GM23338 (cell line): ENCODE data around the gene HDAC1. TPM values are rescaled to one million over a fixed set of nuclear protein-coding genes. Genes with fewer than 3 reads are reported as not detected.
A peak's percentile ranks its signal among the peaks of the same experiment; 100 is the strongest.

ENCODE experiments used
- ATAC-seq: fragments of 200-7000 bp; cut with Tn5 transposase; 3 replicates; pipeline ENCODE4 v1.9.1; 2020
- DNase-seq: peaks from one replicate; pipeline ENCODE4 v3.0.0-alpha.2; 2015; ENCODE audit warnings: low spot score
- H2AFZ ChIP-seq: fragments of 200-600 bp; sonication (generic); 2 replicates; pipeline ENCODE4 v1.8.0; 2016; ENCODE audit warnings: antibody characterized with exemption, mild to moderate bottlenecking, moderate library complexity
- H3F3A ChIP-seq: fragments of 200-600 bp; sonication (generic); replicated peaks from 2 replicates; pipeline ENCODE4 v1.8.0; 2017; ENCODE audit warnings: antibody characterized with exemption, mixed run types, low read depth
- H3K27ac ChIP-seq: fragments of 200-600 bp; sonication (generic); 2 replicates; pipeline ENCODE4 v1.6.1; 2016; ENCODE audit warnings: low read depth
- H3K27me3 ChIP-seq: fragments of 200-600 bp; sonication (generic); 2 replicates; pipeline ENCODE4 v1.8.0; 2016; ENCODE audit warnings: mild to moderate bottlenecking, mixed run types, moderate library complexity; ENCODE audit not compliant: insufficient read depth
- H3K36me3 ChIP-seq: fragments of 200-600 bp; sonication (generic); 2 replicates; pipeline ENCODE4 v1.8.0; 2016; ENCODE audit warnings: mild to moderate bottlenecking; ENCODE audit not compliant: insufficient read depth
- H3K4me1 ChIP-seq: fragments of 200-600 bp; sonication (generic); 2 replicates; pipeline ENCODE4 v1.8.0; 2016; ENCODE audit warnings: mild to moderate bottlenecking, moderate library complexity; ENCODE audit not compliant: insufficient read depth
- H3K4me2 ChIP-seq: fragments of 200-600 bp; sonication (generic); 2 replicates; pipeline ENCODE4 v1.7.1; 2017; ENCODE audit warnings: mixed run types
- H3K4me3 ChIP-seq: fragments of 200-600 bp; sonication (generic); 2 replicates; pipeline ENCODE4 v1.6.1; 2016; ENCODE audit warnings: mixed run types
- H3K79me2 ChIP-seq: fragments of 200-600 bp; sonication (generic); replicated peaks from 2 replicates; pipeline ENCODE4 v1.8.0; 2017; ENCODE audit warnings: mild to moderate bottlenecking; ENCODE audit not compliant: insufficient read depth
- H3K9me2 ChIP-seq: fragments of 200-600 bp; sonication (generic); 2 replicates; pipeline ENCODE4 v1.8.0; 2017; ENCODE audit not compliant: insufficient read depth
- H4K20me1 ChIP-seq: fragments of 200-600 bp; sonication (generic); replicated peaks from 2 replicates; pipeline ENCODE4 v1.8.0; 2017; ENCODE audit warnings: mild to moderate bottlenecking; ENCODE audit not compliant: insufficient read depth
- H3K27ac Mint-ChIP-seq: 2 replicates; pipeline ENCODE4 v1.8.0; 2020; ENCODE audit warnings: inconsistent platforms, mild to moderate bottlenecking, moderate library complexity, mixed read lengths
- H3K27me3 Mint-ChIP-seq: 3 replicates; pipeline ENCODE4 v1.8.0; 2022; ENCODE audit warnings: low read depth, mild to moderate bottlenecking, moderate library complexity, mixed read lengths, inconsistent platforms; ENCODE audit not compliant: insufficient read depth, poor library complexity
- H3K36me3 Mint-ChIP-seq: 3 replicates; pipeline ENCODE4 v1.8.0; 2021; ENCODE audit warnings: low read depth, mild to moderate bottlenecking, inconsistent platforms, moderate library complexity, mixed read lengths
- H3K4me1 Mint-ChIP-seq: 3 replicates; pipeline ENCODE4 v1.8.0; 2020; ENCODE audit warnings: mild to moderate bottlenecking, inconsistent platforms, mixed read lengths
- H3K4me3 Mint-ChIP-seq: 3 replicates; pipeline ENCODE4 v1.8.0; 2021; ENCODE audit warnings: moderate library complexity, mild to moderate bottlenecking, inconsistent platforms, mixed read lengths
- H3K9me3 Mint-ChIP-seq: 3 replicates; pipeline ENCODE4 v1.8.0; 2020; ENCODE audit warnings: moderate library complexity, mild to moderate bottlenecking, inconsistent platforms, mixed read lengths
- CREB1 ChIP-seq: fragments of 250-450 bp; sonication (Bioruptor Pico); IDR thresholded peaks from 2 replicates; pipeline ENCODE4 v1.5.0; 2020; ENCODE audit warnings: low read depth, mild to moderate bottlenecking, moderate library complexity
- CTCF ChIP-seq, 2 experiments: fragments of 200-600 bp in 1 of 2; sonication (generic) in 1 of 2; conservative IDR thresholded peaks; 2 replicates each; pipeline versions ENCODE4 v1.5.1 to v1.6.1; 2016 to 2017; ENCODE audit warnings: antibody characterized with exemption in 2 of 2, low read depth in 2 of 2, mild to moderate bottlenecking in 2 of 2, moderate library complexity in 1 of 2
- EZH2 ChIP-seq: fragments of 200-600 bp; sonication (generic); IDR thresholded peaks from one replicate; pipeline ENCODE4 v1.8.0; 2017; ENCODE audit warnings: antibody characterized with exemption, mild to moderate bottlenecking, low read depth; ENCODE audit not compliant: unreplicated experiment
- EZH2phosphoT487 ChIP-seq: fragments of 200-600 bp; sonication (generic); IDR thresholded peaks from one replicate; pipeline ENCODE4 v1.8.1; 2018; ENCODE audit warnings: antibody characterized with exemption; ENCODE audit not compliant: unreplicated experiment
- NANOG ChIP-seq: IDR thresholded peaks from 2 replicates; pipeline ENCODE4 v1.6.1; 2016; ENCODE audit warnings: antibody characterized with exemption, borderline replicate concordance
- POLR2AphosphoS5 ChIP-seq: IDR thresholded peaks from 2 replicates; pipeline ENCODE4 v1.6.1; 2016; ENCODE audit warnings: antibody characterized with exemption, low read depth
- long read RNA-seq: library from polyadenylated mRNA; unstranded; transcript quantifications from one replicate; pipeline ENCODE4 v2.0.0, GENCODE V29; 2020; ENCODE audit not compliant: unreplicated experiment
- polyA plus RNA-seq: library from polyadenylated mRNA; unstranded; fragments of >200 nt; fragmentation: Nextera tagmentation; extraction: Ambion mirVana; gene quantifications from 2 replicates; pipeline ENCODE4 v1.2.1, GENCODE V29; 2016
- total RNA-seq: library from RNA; depleted of rRNA; stranded (reverse); fragments of >200 nt; shearing (Covaris generic); gene quantifications from 2 replicates; pipeline ENCODE4 v1.2.3, GENCODE V29; 2014; rRNA removed

Gene HDAC1
- total RNA-seq (104 and 116 TPM in 2 replicates), polyA plus RNA-seq (82.6 and 84.7 TPM in 2 replicates)
- long read RNA-seq, transcript HDAC1-201 (14 exons, 2,124 nt), result major isoform, 45 of 73 reads
- long read RNA-seq, partial matches to known transcripts, result 22 of 73 reads
- long read RNA-seq, other reads (novel, unspliced or antisense), result 6 of 73 reads

GRCh38 chr1:32291708-32292538, at the start of gene HDAC1:
TSS of gene HDAC1 (plus strand) at chr1:32292083. CDS start at chr1:32292170, 87 bp downstream.
- H4K20me1 ChIP-seq, result peaks cover 31% of the 10 kb centered on the region
- TF ChIP-seq NANOG (no peak), POLR2AphosphoS5 (peak; percentile 76)
- Mint-ChIP-seq H3K36me3 (peaks cover 16% of the 10 kb centered on the region), H3K4me1 (peaks cover 19% of the 10 kb centered on the region), H3K4me3 (peak within 1 kb of the TSS; percentile 94), H3K27ac (peak within 1 kb of the TSS; percentile 83), H3K9me3 (no peaks in the 10 kb centered on the region; the same call in 2 of the 3 replicates), H3K27me3 (peaks cover 21% of the 10 kb centered on the region)
- ATAC-seq (peak; percentile 90), DNase-seq (peak; percentile 95)
- H3K9me2 ChIP-seq, result no peaks in the 10 kb centered on the region
- no peaks in the 10 kb centered on the region for H3K27me3 ChIP-seq
- peak within 1 kb of the TSS; percentile 59; the same call in 1 of the 2 replicates for H3K27ac ChIP-seq
- H3K4me3 ChIP-seq, result peak within 1 kb of the TSS; percentile 92
- H2AFZ ChIP-seq, result peak within 1 kb of the TSS; percentile 94
- 0 out of 2 replicates have a peak, but pooled peaks cover 6% of the 10 kb centered on the region for H3F3A ChIP-seq
- H3K4me1 ChIP-seq, result peaks cover 8% of the 10 kb centered on the region
- peak within 1 kb of the TSS; percentile 92 for H3K4me2 ChIP-seq
- no peaks in the 10 kb centered on the region for H3K36me3 ChIP-seq
- H3K79me2 ChIP-seq, result peaks cover 49% of the 10 kb centered on the region

- no peak overlapping the region for H3K27ac ChIP-seq
- H3K9me3 Mint-ChIP-seq, result no peaks in the 10 kb centered on the region
- peaks cover 7% of the 10 kb centered on the region; the same call in 1 of the 2 replicates for H3K79me2 ChIP-seq
- H3K4me1 ChIP-seq, result peaks cover 19% of the 10 kb centered on the region
- peaks cover 20% of the 10 kb centered on the region for H3K27me3 Mint-ChIP-seq
- no peaks in the 10 kb centered on the region; the same call in 2 of the 3 replicates for H3K36me3 Mint-ChIP-seq
- no peaks in the 10 kb centered on the region for H4K20me1 ChIP-seq
- H2AFZ ChIP-seq, result no peak overlapping the region
- peak overlapping the region; percentile 34; the same call in 1 of the 3 replicates for H3K4me3 Mint-ChIP-seq
- H3K9me2 ChIP-seq, result no peaks in the 10 kb centered on the region
- no peaks in the 10 kb centered on the region for H3K36me3 ChIP-seq
- no peak overlapping the region; the same call in 1 of the 2 replicates for H3K4me3 ChIP-seq
- ATAC-seq (no peak), DNase-seq (peak; percentile 46)
- no peak for TF ChIP-seq EZH2
- TF ChIP-seq CTCF (conservative IDR thresholded peaks at IDR 0.05; ENCODE audit: low read depth in 2 of 2), result peak in 1 of 2 experiments; percentile 21; a peak in 1 of 4 replicates
- H3K27me3 ChIP-seq, result peaks cover 7% of the 10 kb centered on the region; the same call in 1 of the 2 replicates
- H3F3A ChIP-seq, result peaks cover 20% of the 10 kb centered on the region
- peaks cover 16% of the 10 kb centered on the region for H3K4me1 Mint-ChIP-seq
- H3K27ac Mint-ChIP-seq, result no peak overlapping the region
- peak overlapping the region; percentile 58 for H3K4me2 ChIP-seq
Observed at GRCh38 chr1:32242341-32242851, 49.5 kb upstream of the HDAC1 start.

GRCh38 chr1:32246888-32247273, 45.0 kb upstream of the HDAC1 start, which contains the start of gene FAM167B:
TSS of gene FAM167B (plus strand) at chr1:32247222. CDS start at chr1:32247422, 200 bp downstream.
- H2AFZ ChIP-seq, result peak within 1 kb of the TSS; percentile 64; the same call in 1 of the 2 replicates
- no peaks in the 10 kb centered on the region for H4K20me1 ChIP-seq
- no peak for ATAC-seq
- H3K9me2 ChIP-seq, result no peaks in the 10 kb centered on the region
- Mint-ChIP-seq H3K9me3 (no peaks in the 10 kb centered on the region), H3K27ac (no peak within 1 kb of the TSS), H3K4me3 (peak within 1 kb of the TSS; percentile 44; the same call in 2 of the 3 replicates), H3K36me3 (no peaks in the 10 kb centered on the region), H3K4me1 (peaks cover 30% of the 10 kb centered on the region), H3K27me3 (peaks cover 19% of the 10 kb centered on the region)
- peak within 1 kb of the TSS; percentile 84; the same call in 1 of the 2 replicates for H3K4me2 ChIP-seq
- no peaks in the 10 kb centered on the region for H3K79me2 ChIP-seq
- H3K27me3 ChIP-seq, result peaks cover 4% of the 10 kb centered on the region; the same call in 1 of the 2 replicates
- DNase-seq, result no peak
- peak within 1 kb of the TSS; percentile 60; the same call in 1 of the 2 replicates for H3K4me3 ChIP-seq
- peaks cover 41% of the 10 kb centered on the region for H3K4me1 ChIP-seq
- H3F3A ChIP-seq, result peaks cover 23% of the 10 kb centered on the region
- H3K27ac ChIP-seq, result no peak within 1 kb of the TSS
- H3K36me3 ChIP-seq, result no peaks in the 10 kb centered on the region
- TF ChIP-seq EZH2 (no peak), CREB1 (CRISPR knock-in tag) (no peak), EZH2phosphoT487 (no peak), CTCF (conservative IDR thresholded peaks at IDR 0.05; ENCODE audit: low read depth in 2 of 2) (no peak)
